Measurements from ENCODE around the gene TAAR5.
"Not testable (repeated sequence)": the region's sequence is repeated elsewhere in the genome, so short reads cannot be mapped to it uniquely, and the experiment has no call there.

The TAAR5 gene, protein sequence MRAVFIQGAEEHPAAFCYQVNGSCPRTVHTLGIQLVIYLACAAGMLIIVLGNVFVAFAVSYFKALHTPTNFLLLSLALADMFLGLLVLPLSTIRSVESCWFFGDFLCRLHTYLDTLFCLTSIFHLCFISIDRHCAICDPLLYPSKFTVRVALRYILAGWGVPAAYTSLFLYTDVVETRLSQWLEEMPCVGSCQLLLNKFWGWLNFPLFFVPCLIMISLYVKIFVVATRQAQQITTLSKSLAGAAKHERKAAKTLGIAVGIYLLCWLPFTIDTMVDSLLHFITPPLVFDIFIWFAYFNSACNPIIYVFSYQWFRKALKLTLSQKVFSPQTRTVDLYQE

DNA sequence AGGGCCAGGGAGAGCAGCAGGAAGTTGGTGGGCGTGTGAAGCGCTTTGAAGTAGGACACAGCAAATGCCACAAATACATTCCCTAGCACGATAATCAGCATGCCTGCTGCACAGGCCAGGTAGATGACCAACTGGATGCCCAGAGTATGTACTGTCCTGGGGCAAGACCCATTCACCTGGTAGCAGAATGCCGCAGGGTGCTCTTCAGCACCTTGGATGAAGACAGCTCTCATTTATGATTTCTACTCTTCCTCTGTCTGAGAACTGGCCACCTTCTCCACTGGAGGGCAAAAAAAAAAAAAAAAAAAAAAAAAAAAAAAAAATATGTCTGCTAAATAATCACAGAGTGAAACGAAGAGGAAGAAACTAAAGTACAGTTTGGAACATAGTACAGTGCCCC, at the start of gene TAAR5:
TAAR5 (minus strand) TSS at position 288 of the 400 bp plus-strand sequence; CDS start at position 233, 55 bp downstream.
- no peak within 1 kb of the TSS for H3K4me3 ChIP-seq (ENCODE audit: low read depth, low read length)
- TF ChIP-seq CTCF (IDR thresholded peaks at IDR 0.05; ENCODE audit: borderline replicate concordance, insufficient read depth, low read depth, low read length), result no peak

- H3K4me3 ChIP-seq (ENCODE audit: low read depth, low read length), result not testable (repeated sequence)
Measured at GRCh38 chr6:132637135-132637534, 47.6 kb upstream of the TAAR5 start.

DNA sequence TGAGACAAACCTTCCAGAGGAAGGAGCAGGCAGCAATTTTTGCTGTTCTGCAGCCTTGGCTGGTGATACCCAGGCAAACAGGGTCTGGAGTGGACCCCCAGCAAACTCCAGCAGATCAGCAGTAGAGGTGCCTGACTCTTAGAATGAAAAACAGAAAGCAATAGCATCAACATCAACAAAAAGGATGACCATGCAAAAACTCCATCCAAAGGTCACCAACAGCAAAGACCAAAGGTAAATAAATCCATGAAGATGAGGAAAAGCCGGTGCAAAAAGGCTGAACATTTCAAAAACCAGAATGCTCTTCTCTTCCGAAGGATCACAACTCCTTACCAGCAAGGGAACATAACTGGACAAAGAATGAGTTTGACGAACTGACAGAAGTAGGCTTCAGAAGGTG, 46.4 kb upstream of the TAAR5 start:
- not testable (repeated sequence) for H3K4me3 ChIP-seq (ENCODE audit: low read depth, low read length)

- H3K4me3 ChIP-seq (ENCODE audit: low read depth, low read length), result not testable (repeated sequence)
Measured at GRCh38 chr6:132635288-132635687, 45.7 kb upstream of the TAAR5 start.

DNA sequence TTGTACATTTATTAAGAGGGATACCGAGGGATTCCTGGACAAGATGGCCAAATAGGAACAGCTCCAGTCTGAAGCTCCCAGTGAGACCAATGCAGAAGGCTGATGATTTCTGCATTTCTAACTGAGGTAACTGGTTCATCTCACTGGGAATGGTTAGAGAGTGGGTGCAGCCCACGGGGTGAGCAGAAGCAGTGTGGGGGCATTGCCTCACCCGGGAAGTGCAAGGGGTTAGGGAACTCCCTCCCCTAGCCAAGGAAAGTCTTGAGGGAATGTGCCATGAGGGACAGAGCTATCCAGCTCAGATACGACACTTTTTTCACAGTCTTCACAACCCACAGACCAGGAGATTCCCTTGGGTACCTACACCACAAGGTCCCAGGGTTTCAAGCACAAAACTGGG, 45.3 kb upstream of the TAAR5 start:
- H3K4me3 ChIP-seq (ENCODE audit: low read depth, low read length), result no peak overlapping the region
- no peak for TF ChIP-seq CTCF (IDR thresholded peaks at IDR 0.05; ENCODE audit: borderline replicate concordance, insufficient read depth, low read depth, low read length)

- H3K4me3 ChIP-seq (ENCODE audit: low read depth, low read length), result no peak overlapping the region
- no peak for TF ChIP-seq CTCF (IDR thresholded peaks at IDR 0.05; ENCODE audit: borderline replicate concordance, insufficient read depth, low read depth, low read length)
Measured at GRCh38 chr6:132633362-132633761, 43.8 kb upstream of the TAAR5 start.

DNA sequence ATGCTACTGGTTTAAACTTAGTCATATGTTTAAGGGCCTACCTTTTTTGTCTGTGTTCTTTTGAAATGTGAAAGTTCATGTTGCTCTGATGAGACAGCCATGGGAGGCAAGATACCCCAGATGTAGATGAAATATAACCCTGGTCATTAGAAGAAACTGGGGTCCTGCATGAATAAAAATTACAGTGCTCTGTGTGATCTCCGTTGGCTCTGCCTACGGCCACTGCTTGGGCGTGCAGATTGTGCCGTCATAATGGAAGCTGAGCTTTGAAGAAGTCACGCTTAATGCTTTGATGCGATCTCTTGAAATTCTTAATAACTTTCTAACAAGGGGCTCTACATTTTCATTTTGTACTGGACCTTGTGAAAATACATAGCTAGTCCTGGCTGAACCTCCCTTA, 34.6 kb upstream of the TAAR5 start, which contains the start of gene TAAR2:
TAAR2 (minus strand) TSS at position 101 of the 400 bp plus-strand sequence; CDS start at position 101, 0 bp downstream.
- no peak for TF ChIP-seq CTCF (IDR thresholded peaks at IDR 0.05; ENCODE audit: borderline replicate concordance, insufficient read depth, low read depth, low read length)
- no peak within 1 kb of the TSS for H3K4me3 ChIP-seq (ENCODE audit: low read depth, low read length)

DNA sequence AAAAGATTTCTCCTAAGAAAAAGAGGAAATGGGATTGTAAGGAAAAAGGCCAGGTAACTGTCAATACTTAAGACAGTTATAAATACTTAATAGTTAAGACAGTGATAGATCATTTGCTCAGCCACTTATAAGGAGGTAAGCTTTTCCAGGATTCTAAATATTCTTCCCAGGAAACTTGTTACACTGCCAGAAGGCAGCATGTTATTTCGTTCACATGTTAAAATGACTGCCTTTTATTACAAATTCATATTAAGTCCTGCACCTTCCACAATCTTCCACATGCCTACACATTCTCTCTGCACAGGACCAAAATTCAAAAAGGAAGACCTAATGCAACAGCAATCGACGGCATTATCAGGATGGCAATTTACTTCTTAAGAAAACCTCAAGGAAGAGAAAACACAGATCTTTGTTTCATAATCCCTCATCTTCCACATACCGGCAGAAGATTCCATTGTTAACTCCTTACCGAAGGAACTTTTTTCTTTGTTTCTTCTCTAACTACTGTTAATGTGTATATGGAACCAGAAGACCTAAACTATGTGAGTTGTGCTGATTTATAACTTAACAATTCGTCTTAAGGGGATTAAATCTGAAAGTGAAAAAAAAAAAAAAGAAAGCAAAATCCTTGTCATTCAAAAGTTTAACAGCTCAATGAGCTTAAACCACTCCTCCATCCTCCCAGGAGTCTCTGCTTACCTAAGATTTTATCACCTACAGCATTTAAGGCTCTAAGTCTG, 33.7 kb upstream of the TAAR5 start:
- H3K4me3 ChIP-seq (ENCODE audit: low read depth, low read length), result no peak overlapping the region

More for the DNA sequence above, 33.7 kb upstream of the TAAR5 start:
- TF ChIP-seq CTCF (IDR thresholded peaks at IDR 0.05; ENCODE audit: borderline replicate concordance, insufficient read depth, low read depth, low read length), result no peak

Data from GM12875 (cell line).